ENCODE results near the gene BOLL. TPM values are rescaled to one million over a fixed set of nuclear protein-coding genes. Genes with fewer than 3 reads are reported as not detected.
"Not testable (repeated sequence)": the region's sequence is repeated elsewhere in the genome, so short reads cannot be mapped to it uniquely, and the experiment has no call there.

The BOLL gene
- total RNA-seq, 4 donors from 2014 or later = not detected

DNA sequence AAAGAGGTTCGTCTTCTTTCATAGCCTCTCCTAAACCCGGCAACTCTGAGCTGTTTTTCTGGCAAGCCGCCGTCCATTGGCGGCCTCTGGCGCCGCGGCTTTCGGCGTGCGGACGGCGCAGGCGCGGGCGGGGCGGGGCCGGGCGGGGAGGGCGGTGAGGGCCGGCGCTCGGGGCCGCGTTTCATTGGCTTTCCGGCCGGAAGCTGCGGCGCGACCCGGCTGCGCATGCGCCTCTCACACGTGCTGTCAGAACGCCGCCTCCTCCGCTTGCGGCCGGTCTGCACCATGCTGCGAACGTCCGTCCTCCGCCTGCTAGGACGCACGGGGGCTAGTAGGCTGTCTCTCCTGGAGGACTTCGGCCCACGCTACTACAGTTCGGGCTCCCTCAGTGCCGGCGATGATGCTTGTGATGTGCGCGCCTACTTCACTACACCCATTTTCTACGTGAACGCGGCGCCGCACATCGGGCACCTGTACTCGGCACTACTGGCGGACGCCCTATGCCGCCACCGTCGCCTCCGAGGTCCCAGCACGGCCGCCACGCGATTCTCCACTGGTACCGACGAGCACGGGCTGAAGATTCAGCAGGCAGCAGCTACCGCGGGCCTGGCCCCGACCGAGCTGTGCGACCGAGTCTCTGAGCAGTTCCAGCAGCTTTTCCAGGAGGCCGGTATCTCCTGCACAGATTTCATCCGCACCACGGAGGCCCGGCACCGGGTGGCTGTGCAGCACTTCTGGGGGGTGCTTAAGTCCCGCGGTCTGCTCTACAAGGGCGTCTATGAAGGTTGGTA, 79.8 kb downstream of the BOLL start, which contains the start of gene MARS2:
Gene MARS2, plus strand, starts transcription at position 249 of the 791 bp plus-strand sequence. Its CDS starts 37 bp downstream, at position 286.
- Histone ChIP-seq H3K9me3 (no peaks in the 10 kb centered on the region), H3K36me3 (no peaks in the 10 kb centered on the region), H3K27ac (replicated peaks in 1 of 4) (peak within 1 kb of the TSS; percentile 76 to 87 (median 78)), H3K4me3 (peak within 1 kb of the TSS; percentile 82 to 95 (median 92)), H3K4me1 (peaks cover 25 to 56% (median 40%) of the 10 kb centered on the region in 4 donors), H3K27me3 (no peaks in the 10 kb centered on the region)
- 1% methylated on average over 13 of the region's 86 CpGs for WGBS
- peak; percentile 98 for DNase-seq (ENCODE audit: extremely low spot score)
- intact Hi-C loops (cut with DNase I) = loop anchor here (5.0 to 10.0 kb wide), 2 partner anchors 193 to 251 kb away; partner anchors contain the start of gene COQ10B
- TF ChIP-seq CTCF (IDR thresholded peaks at IDR 0.05) (peak in 2 of 3 experiments; percentile 7), EP300 (IDR thresholded peaks at IDR 0.05) (no peak), POLR2A (IDR thresholded peaks at IDR 0.05; ENCODE audit: low read depth) (peak; percentile 18), POLR2AphosphoS5 (IDR thresholded peaks at IDR 0.05) (peak; percentile 77 to 83)

DNA sequence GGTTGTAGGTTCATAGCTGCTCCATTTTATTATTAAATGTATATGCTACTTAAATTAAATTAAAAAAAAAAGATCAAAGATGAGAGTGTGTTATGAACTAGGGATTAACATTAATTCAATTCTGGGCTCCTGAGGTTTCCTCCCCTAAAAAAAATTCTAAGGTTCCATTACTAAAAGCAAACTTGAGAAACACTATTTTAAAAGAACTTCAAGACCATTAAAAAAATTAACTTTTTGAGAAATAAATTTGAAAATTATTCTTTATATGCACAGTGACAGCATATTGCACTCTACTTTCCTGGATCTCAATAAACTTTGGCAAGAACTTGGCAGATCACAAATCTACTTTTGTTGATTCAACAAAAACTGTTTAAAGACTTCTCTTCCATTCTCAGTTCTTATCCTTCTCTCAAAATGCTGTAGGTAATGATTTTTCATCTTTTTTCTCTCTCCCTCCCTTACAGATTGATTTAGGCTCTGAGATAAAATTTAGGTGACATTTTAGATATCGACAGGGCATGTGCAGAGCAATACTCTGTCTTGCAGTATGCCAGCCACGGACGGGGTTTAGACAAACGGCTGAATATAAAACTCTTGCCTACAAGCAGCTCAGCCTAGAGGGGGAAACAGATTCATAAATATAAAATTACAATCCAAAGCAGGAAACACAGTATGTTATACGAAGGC, 80.5 kb downstream of the BOLL start:
- H3K27ac ChIP-seq (replicated peaks in 1 of 4) = peak overlapping the region; percentile 76 to 87 (median 78)
- peak overlapping the region; percentile 82 to 95 (median 92) for H3K4me3 ChIP-seq
- no peaks in the 10 kb centered on the region for H3K9me3 ChIP-seq
- no peaks in the 10 kb centered on the region for H3K27me3 ChIP-seq
- no peak for TF ChIP-seq EP300 (IDR thresholded peaks at IDR 0.05)
- no peak for TF ChIP-seq POLR2A (IDR thresholded peaks at IDR 0.05; ENCODE audit: low read depth)
- TF ChIP-seq POLR2AphosphoS5 (IDR thresholded peaks at IDR 0.05) = no peak
- no peak for TF ChIP-seq CTCF (IDR thresholded peaks at IDR 0.05)
- intact Hi-C loops (cut with DNase I) = loop anchor here (5.0 to 10.0 kb wide), 2 partner anchors 192 to 250 kb away; partner anchors contain the start of gene COQ10B
- WGBS = 1% methylated on average over 5 of the region's 5 CpGs
- peaks cover 25 to 48% (median 40%) of the 10 kb centered on the region in 4 donors for H3K4me1 ChIP-seq
- DNase-seq (ENCODE audit: extremely low spot score) = no peak
- H3K36me3 ChIP-seq = no peaks in the 10 kb centered on the region

DNA sequence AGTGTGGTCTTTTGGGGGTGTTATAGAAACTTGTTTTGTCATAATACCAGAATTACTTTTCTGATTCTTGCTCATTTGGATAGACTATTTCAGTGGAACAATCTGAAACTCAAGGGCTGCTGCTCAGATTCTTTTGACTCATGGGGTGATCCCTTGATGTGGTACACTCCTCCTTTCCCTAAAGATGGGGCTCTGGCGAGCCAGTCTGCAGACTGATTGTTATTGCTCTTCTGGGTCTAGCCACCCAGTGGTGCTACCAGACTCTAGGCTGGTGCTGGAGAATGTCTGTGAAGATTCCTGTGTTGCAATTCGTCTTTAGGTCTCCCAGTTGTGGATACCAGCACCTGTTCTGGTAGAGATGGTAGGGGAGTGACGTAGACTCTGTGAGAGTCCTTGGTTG, 84.2 kb downstream of the BOLL start:
- 91% methylated on average over 3 of the region's 3 CpGs for WGBS
- H3K36me3 ChIP-seq = no peaks in the 10 kb centered on the region

GRCh38 chr2:197699724-197700123, 85.4 kb downstream of the BOLL start:
- not testable (repeated sequence) for H3K9me3 ChIP-seq; H3K27ac ChIP-seq (replicated peaks in 1 of 4); H3K27me3 ChIP-seq; DNase-seq (ENCODE audit: extremely low spot score); H3K36me3 ChIP-seq; H3K4me3 ChIP-seq; H3K4me1 ChIP-seq
- intact Hi-C loops (cut with DNase I) = loop anchor here (10.0 kb wide), 1 partner anchor 245 kb away; the partner anchor contains the start of gene COQ10B

More for the DNA sequence above, 84.2 kb downstream of the BOLL start:
- Histone ChIP-seq H3K9me3 (no peaks in the 10 kb centered on the region), H3K4me3 (no peak overlapping the region), H3K27ac (replicated peaks in 1 of 4) (no peak overlapping the region), H3K4me1 (peaks cover 0 to 12% (median 7%) of the 10 kb centered on the region in 4 donors), H3K27me3 (no peaks in the 10 kb centered on the region)
- intact Hi-C loops (cut with DNase I) = loop anchor here (10.0 kb wide), 1 partner anchor 246 kb away; the partner anchor contains the start of gene COQ10B
- DNase-seq (ENCODE audit: extremely low spot score) = no peak
- TF ChIP-seq EP300 (IDR thresholded peaks at IDR 0.05) (no peak), POLR2AphosphoS5 (IDR thresholded peaks at IDR 0.05) (no peak), CTCF (IDR thresholded peaks at IDR 0.05) (no peak), POLR2A (IDR thresholded peaks at IDR 0.05; ENCODE audit: low read depth) (no peak)

- intact Hi-C loops (cut with DNase I); H3K27me3 ChIP-seq; H3K9me3 ChIP-seq; H3K4me1 ChIP-seq; H3K4me3 ChIP-seq; H3K36me3 ChIP-seq; DNase-seq (ENCODE audit: extremely low spot score); H3K27ac ChIP-seq (replicated peaks in 1 of 4): not testable (repeated sequence)
- 93% methylated on average over 3 of the region's 29 CpGs for WGBS
Measured at GRCh38 chr2:197696571-197696970, 88.5 kb downstream of the BOLL start.

- H3K4me1 ChIP-seq; H3K36me3 ChIP-seq; H3K27ac ChIP-seq (replicated peaks in 1 of 4); H3K9me3 ChIP-seq; intact Hi-C loops (cut with DNase I); H3K4me3 ChIP-seq; DNase-seq (ENCODE audit: extremely low spot score); H3K27me3 ChIP-seq: not testable (repeated sequence)
- WGBS = 81% methylated on average over 5 of the region's 30 CpGs
Measured at GRCh38 chr2:197695971-197696370, 89.1 kb downstream of the BOLL start.

DNA sequence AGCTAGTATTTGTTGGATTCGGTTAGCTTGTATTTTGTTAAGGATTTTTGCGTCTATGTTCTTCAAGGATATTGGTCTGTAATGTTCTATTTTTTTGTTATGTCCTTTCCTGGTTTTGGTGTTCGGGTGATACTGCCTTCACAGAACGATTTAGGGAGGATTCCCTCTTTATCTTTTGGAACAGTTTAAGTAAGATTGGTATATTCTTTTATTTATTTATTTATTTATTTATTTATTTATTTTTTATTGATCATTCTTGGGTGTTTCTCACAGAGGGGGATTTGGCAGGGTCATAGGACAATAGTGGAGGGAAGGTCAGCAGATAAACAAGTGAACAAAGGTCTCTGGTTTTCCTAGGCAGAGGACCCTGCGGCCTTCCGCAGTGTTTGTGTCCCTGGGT, 89.9 kb downstream of the BOLL start:
- H3K27me3 ChIP-seq; H3K36me3 ChIP-seq; DNase-seq (ENCODE audit: extremely low spot score); H3K4me1 ChIP-seq; H3K27ac ChIP-seq (replicated peaks in 1 of 4); H3K9me3 ChIP-seq; H3K4me3 ChIP-seq; intact Hi-C loops (cut with DNase I): not testable (repeated sequence)
- 95% methylated on average over 4 of the region's 6 CpGs for WGBS
